Measurements from ENCODE around the gene WWP2.
A peak's percentile ranks its signal among the peaks of the same experiment; 100 is the strongest.
"Not testable (repeated sequence)": the region's sequence is repeated elsewhere in the genome, so short reads cannot be mapped to it uniquely, and the experiment has no call there.

The WWP2 gene

DNA sequence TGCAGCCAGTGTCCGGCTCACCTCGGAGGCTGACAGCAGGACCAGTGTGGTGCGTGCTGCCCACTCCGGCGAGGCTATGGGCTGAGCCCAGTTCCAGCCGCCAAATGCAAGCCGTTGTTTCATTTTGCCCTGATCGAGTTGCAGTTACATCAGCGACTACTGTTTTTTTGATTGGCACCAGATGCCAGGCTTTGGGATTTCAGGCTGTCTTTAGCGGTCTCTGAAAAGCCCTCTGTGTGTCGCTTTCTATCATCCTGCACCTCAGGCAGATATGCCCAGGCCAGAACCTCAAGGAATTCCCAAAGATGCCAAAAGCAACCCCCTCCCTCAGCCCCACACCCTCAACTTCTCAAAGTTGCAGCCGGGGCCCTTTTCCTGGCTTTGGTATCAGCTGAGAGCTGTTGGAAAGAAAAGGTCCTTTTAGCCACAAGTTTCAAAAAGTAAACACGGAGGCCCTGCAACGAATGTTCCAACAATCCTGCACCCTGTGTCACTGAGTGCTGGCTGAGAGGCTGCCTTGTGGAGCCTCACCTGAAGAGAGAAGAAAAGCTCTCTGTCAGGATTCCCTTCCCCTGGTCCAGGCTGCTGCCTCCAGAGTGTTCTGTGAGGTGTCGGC is 58.9 kb downstream of the WWP2 start:
- H3K36me3 Mint-ChIP-seq (ENCODE audit: low read depth) = peaks cover 16% of the 10 kb centered on the region
- H3K9me3 Mint-ChIP-seq = peaks cover 6% of the 10 kb centered on the region
- no peaks in the 10 kb centered on the region for H3K27me3 Mint-ChIP-seq (ENCODE audit: low read depth)
- H3K4me1 Mint-ChIP-seq = peaks cover 7% of the 10 kb centered on the region
- H3K27ac Mint-ChIP-seq = no peak overlapping the region
- H3K4me3 Mint-ChIP-seq = no peak overlapping the region
- TF ChIP-seq CTCF (IDR thresholded peaks at IDR 0.05; ENCODE audit: unreplicated experiment in 3 of 3) = no peak

- no peaks in the 10 kb centered on the region for H3K27me3 Mint-ChIP-seq (ENCODE audit: low read depth)
- H3K4me1 Mint-ChIP-seq = peaks cover 7% of the 10 kb centered on the region
- H3K9me3 Mint-ChIP-seq = peaks cover 6% of the 10 kb centered on the region
- TF ChIP-seq CTCF (IDR thresholded peaks at IDR 0.05; ENCODE audit: unreplicated experiment in 3 of 3) = no peak
- no peak overlapping the region for H3K4me3 Mint-ChIP-seq
- H3K27ac Mint-ChIP-seq = peak overlapping the region in 1 of 3 experiments; percentile 11
- peaks cover 16% of the 10 kb centered on the region for H3K36me3 Mint-ChIP-seq (ENCODE audit: low read depth)
Observed at GRCh38 chr16:69821844-69822173, 59.7 kb downstream of the WWP2 start.

- peaks cover 6% of the 10 kb centered on the region for H3K9me3 Mint-ChIP-seq
- H3K4me3 Mint-ChIP-seq = no peak overlapping the region
- no peaks in the 10 kb centered on the region for H3K27me3 Mint-ChIP-seq (ENCODE audit: low read depth)
- H3K4me1 Mint-ChIP-seq = peaks cover 7% of the 10 kb centered on the region
- peaks cover 16% of the 10 kb centered on the region for H3K36me3 Mint-ChIP-seq (ENCODE audit: low read depth)
- peak overlapping the region in 2 of 3 experiments; percentile 11 to 16 for H3K27ac Mint-ChIP-seq
- no peak for TF ChIP-seq CTCF (IDR thresholded peaks at IDR 0.05; ENCODE audit: unreplicated experiment in 3 of 3)
Observed at GRCh38 chr16:69822174-69822935, 60.2 kb downstream of the WWP2 start.

DNA sequence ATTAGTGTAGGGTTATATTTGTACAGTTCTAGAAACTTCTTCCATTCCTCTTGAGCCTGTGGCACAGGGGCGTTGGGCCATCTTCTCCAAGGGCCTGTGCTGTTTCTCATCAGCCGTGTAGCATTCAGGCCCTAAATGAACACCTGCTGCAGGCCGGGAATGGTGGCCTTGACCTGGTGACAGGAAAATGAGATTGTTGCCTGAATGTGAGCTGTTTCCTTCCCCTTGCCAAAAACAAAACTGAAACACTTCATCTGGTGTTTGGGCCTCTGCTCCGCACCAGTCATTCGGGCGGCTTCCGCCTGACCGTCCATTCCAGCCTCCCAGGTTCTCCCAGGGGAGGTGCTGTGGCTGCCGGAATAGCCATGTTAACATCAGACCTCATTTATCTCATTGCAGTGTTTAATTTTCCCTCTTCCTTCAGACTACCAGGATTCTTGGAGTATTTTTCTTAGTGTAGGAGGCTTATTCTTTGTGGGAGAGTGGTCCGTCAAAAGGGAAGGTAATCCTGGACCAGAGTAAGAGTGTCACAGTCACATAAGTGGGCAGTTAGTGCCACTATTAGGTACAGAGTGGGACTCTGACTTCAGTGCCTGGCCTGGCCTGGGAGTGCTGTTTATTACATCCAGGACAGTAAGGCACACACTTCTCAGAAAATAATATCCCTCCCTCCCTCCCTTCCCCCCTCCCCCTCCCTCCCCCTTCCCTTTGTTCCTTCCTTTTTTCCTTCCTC is 61.9 kb downstream of the WWP2 start:
- Mint-ChIP-seq H3K27me3 (ENCODE audit: low read depth) (no peaks in the 10 kb centered on the region), H3K27ac (peak overlapping the region; percentile 5 to 73 (median 70)), H3K4me1 (peaks cover 7% of the 10 kb centered on the region), H3K36me3 (ENCODE audit: low read depth) (peaks cover 7% of the 10 kb centered on the region), H3K4me3 (no peak overlapping the region), H3K9me3 (no peaks in the 10 kb centered on the region)
- TF ChIP-seq CTCF (IDR thresholded peaks at IDR 0.05; ENCODE audit: unreplicated experiment in 3 of 3) = no peak

DNA sequence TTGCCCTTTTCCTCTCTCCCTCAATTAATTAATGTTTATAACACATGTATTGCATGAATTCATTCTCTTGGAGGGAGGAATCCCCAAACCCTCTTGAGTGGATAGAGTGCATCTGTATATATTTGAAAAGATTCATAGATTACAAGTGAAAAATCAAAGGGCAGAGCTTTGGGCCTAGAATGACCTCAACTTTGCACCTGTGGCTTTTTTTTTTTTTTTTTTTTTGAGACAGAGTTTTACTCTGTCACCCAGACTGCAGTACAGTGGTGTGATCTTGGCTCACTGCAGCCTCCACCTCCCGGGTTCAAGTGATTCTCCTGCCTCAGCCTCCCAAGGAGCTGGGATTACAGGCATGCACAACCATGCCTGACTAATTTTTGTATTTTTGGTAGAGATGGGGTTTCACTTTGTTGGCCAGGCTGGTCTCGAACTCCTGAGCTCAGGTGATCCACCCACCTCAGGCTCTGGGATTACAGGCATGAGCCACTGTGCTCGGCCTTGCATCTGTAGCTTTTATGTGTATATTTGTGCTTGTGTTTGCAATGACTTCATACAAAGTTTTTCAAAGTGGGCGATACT is 62.5 kb downstream of the WWP2 start:
- not testable (repeated sequence) for H3K36me3 Mint-ChIP-seq (ENCODE audit: low read depth); H3K4me1 Mint-ChIP-seq; H3K4me3 Mint-ChIP-seq; H3K27me3 Mint-ChIP-seq (ENCODE audit: low read depth); H3K9me3 Mint-ChIP-seq
- peak overlapping the region in 1 of 3 experiments; percentile 5 for H3K27ac Mint-ChIP-seq

- Mint-ChIP-seq H3K27me3 (ENCODE audit: low read depth) (no peaks in the 10 kb centered on the region), H3K4me1 (peaks cover 21% of the 10 kb centered on the region), H3K4me3 (no peak overlapping the region), H3K36me3 (ENCODE audit: low read depth) (peaks cover 3% of the 10 kb centered on the region), H3K27ac (peak overlapping the region in 2 of 3 experiments; percentile 28 to 39), H3K9me3 (no peaks in the 10 kb centered on the region)
- no peak for TF ChIP-seq CTCF (IDR thresholded peaks at IDR 0.05; ENCODE audit: unreplicated experiment in 3 of 3)
Observed at GRCh38 chr16:69827524-69827923, 65.4 kb downstream of the WWP2 start.

Measured in nephron (organoid).